NCI-H2107 (cell line): ENCODE results near the gene CFAP99.

ENCODE experiments used
- DNase-seq: peaks from one replicate; lab custom pipeline; 2025; lab: John Stamatoyannopoulos, UW

CFAP99 gene

GRCh38 chr4:2470791-2471190 lies 52.0 kb downstream of the CFAP99 start:
- no peak for DNase-seq

DNA sequence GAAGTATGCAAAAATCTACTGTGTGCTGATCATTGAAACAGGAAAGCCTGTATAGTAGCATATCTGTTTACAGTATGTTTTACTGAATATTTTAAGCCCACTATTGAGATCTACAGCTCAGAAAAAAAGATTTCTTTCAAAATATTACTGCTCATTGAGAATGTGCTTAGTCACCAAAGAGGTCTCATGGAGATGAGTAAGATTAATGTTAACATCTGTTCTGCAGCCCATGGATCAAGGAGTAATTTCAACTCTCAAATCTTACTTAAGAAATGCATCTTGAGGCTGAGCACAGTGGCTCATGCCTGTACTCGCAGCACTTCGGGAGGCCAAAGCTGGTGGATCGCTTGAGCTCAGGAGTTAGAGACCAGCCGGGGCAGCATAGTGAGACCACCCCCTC lies 53.4 kb downstream of the CFAP99 start:
- DNase-seq = no peak

DNA sequence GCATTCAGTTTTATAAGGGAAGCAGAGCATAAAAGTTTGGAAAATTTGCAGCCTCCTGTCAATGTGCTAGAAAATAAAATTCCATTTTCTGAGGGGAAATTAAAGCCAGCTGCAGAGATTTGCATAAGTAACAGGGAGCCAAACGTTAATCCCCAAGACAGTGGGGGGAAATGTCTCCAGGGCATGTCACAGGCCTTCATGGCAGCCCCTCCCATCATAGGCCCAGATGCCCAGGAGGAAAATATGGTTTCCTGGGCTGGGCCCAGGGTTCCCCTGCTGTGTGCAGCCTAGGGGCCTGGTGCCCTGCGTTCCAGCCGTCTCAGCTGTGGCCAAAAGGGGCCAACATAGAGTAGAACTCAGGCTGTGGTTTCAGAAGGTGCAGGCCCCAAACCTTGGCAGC lies 59.5 kb downstream of the CFAP99 start:
- DNase-seq = no peak

GRCh38 chr4:2480649-2481048 lies 61.9 kb downstream of the CFAP99 start:
- DNase-seq = no peak

DNA sequence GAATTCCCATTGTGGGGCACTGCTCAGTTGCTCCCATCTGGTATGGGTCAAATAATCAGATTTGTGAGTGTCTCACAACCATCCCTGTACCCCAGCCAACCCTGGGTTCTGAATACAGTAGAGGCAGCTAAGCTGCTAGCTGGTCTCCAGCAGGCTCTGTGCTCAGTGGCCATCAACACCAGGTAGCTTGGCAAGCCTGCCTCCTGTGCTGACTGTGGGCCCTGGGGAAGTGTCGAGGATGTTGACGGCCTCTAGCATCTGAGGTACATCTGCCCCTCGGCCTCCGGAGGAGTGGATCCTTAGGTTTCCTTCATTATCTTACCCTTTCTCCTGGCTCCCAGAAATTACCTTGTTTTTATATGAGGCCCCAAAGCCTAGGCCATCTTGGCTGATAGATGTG lies 63.4 kb downstream of the CFAP99 start:
- DNase-seq = no peak

GRCh38 chr4:2482693-2483092 lies 63.9 kb downstream of the CFAP99 start:
- DNase-seq = no peak

GRCh38 chr4:2483237-2483636 lies 64.5 kb downstream of the CFAP99 start:
- DNase-seq = no peak

DNA sequence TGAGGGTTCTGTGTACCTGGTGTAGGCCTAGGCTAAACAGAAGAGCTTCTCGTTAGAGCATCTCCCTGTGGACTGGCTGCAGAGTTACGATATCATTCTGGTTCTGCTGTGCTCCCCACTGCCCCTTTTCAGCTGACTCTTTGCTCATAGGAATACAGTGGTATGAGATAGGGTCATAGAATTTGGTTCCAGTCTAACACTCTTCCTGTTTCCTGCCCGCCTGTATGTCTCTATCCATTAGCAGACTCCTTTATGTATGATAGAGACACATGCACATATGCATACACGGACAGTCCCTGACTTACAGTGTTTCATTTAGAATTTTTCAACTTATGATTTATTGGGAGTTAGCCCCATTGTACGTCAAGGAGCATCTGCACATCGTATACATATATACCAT lies 65.4 kb downstream of the CFAP99 start:
- DNase-seq = no peak

GRCh38 chr4:2484993-2485392 lies 66.2 kb downstream of the CFAP99 start:
- DNase-seq = no peak

DNA sequence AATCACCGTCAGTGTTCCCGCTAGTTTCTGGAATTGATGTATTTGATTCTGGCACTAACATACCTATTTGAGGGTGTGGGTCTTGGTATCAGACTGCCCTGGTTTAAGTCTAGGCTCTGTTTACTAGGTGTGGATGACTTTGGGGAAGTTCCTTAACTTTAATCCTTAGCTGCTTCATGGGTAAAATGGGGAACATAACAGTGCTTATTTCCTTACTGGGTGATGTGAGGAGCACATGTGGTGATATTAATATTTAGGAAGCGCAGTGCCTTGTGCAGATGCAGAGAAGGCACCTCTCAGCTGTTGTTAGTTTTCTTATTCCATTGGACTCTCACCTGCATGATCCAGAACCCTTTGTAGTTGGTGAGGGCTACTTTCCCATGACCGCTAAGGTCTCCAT lies 67.2 kb downstream of the CFAP99 start:
- DNase-seq = no peak

DNA sequence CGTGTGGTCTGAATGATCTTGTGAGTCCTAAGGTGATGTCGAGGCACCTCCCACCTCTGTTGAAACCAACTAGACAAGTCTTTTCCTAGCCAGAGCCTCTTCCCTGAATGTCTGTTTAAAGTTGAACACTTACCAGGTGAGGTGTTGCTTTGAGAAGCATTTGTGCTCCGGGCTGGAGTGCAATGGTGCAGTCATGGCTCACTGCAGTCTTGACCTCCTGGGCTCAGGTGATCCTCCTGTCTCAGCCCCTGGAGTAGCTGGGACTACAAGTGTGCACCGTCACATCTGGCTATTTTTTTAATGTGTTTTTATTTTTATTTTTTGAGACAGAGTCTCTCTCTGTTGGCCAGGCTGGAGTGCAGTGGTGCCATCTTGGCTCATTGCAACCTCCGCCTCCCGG lies 68.2 kb downstream of the CFAP99 start:
- DNase-seq = no peak

GRCh38 chr4:2487632-2488031 lies 68.9 kb downstream of the CFAP99 start:
- no peak for DNase-seq

DNA sequence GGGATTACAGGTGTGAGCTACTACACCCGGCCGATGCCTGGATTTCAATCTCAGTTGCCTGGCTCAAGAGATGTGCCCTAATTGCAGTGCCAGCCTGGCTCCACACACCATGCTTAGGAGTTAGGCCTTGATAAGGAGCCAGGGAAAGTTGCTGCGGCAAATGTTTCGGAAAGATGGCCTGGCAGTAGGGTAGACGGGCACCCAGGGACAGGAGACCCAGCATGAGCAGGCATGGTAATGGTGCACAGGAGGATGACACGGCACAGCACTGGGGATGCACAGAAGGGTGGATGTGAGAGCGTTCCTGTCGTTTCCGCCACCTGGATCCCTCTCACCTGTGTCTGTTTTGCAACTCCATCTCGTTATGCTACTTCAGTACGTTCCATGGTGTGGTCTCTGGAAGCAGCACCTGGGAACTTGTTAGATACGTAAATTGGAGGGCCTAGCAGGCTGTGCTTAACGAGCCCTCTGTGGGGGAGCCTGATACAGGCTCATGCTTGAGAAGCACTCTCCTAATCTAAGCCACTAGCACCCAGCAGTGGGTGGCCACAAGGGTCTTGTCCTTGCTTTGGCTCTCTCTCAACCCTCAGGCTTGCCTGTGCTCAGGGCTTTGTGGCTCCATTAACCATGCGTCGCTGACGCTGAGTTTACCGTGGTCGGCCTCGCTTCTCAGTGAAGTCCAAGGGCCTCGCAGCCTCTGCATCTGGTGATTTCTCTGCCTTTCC lies 70.5 kb downstream of the CFAP99 start:
- DNase-seq = no peak

- no peak for DNase-seq
Observed at GRCh38 chr4:2489841-2490552, 71.2 kb downstream of the CFAP99 start.

DNA sequence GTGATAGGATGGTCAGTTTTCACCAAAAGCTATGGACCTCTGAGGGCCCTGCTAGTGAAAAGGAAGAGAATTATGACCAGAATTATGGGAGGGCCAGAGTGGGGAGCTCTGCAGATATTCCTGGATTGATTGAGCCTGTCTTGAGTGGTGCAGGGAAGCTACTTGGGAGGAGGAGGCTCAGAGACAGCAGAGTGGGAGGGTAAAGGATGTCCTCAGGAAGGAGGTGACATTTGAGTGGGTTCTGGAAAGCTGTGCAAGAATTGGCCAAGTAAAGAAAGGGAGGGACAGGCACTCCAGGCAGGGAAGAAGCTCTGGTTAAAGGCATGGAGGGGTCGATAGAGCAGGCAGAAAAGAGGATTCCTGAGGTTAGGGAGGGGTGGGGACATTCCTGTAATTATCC lies 74.2 kb downstream of the CFAP99 start:
- no peak for DNase-seq

- no peak for DNase-seq
Observed at GRCh38 chr4:2494992-2495391, 76.2 kb downstream of the CFAP99 start.

- DNase-seq = no peak
Observed at GRCh38 chr4:2497324-2497723, 78.6 kb downstream of the CFAP99 start.

- DNase-seq = no peak
Observed at GRCh38 chr4:2497931-2498330, 79.2 kb downstream of the CFAP99 start.

DNA sequence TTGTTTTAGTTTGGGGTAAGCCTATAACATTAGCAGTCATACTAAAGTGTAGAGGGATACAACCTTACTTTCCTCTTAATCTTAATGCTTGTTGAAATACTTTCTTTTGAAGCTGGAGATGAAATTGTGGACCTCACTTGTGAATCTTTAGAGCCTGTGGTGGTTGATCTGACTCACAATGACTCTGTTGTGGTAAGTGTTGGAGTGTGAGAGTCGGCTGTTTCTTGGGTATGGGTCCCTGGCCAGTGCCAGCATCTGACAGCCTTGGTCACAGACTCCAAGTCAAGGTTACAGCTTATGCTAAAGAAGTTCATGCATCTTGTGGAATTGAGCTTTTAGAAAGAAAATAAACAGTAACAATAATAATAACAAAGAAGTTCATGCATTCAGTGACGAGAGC lies 81.8 kb downstream of the CFAP99 start:
- DNase-seq = no peak

GRCh38 chr4:2501034-2501594 lies 82.4 kb downstream of the CFAP99 start:
- no peak for DNase-seq

DNA sequence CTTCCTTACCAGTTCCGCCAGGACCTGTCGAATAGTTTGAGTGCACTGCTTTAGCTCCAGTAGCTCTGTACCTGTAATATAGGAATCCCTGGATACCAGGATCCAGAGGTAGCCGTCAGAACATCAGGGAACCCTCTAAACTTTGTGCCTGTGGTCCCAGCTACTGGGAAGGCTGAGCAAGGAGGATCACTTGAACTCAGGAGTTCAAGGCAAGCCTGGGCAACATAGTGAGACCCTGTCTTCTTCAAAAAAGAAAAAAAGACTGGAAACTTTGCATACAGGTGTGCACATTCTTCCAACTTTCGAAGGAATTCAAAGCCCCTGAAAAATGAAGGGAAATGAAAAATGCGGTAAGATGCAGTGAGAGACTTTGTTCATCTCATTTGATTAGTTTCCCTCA lies 85.1 kb downstream of the CFAP99 start:
- no peak for DNase-seq

GRCh38 chr4:2507259-2507658 lies 88.5 kb downstream of the CFAP99 start:
- no peak for DNase-seq

- no peak for DNase-seq
Observed at GRCh38 chr4:2507855-2508254, 89.1 kb downstream of the CFAP99 start.
